ENCODE measurements around the gene ARHGAP6. TPM values are rescaled to one million over a fixed set of nuclear protein-coding genes. Genes with fewer than 3 reads are reported as not detected.

The ARHGAP6 gene
- total RNA-seq, 1 experiment from 2014 or later: 0.07 TPM

GRCh38 chrX:11640089-11640488 is 25.6 kb downstream of the ARHGAP6 start:
- Histone ChIP-seq H4K8ac (replicated peaks; ENCODE audit: insufficient read length, low read depth, low read length) (no peak overlapping the region), H3K4me2 (ENCODE audit: insufficient read depth, insufficient read length, low read length) (no peak overlapping the region), H2BK15ac (ENCODE audit: low read depth, low read length) (no peak overlapping the region), H2BK20ac (ENCODE audit: low read depth, low read length, poor library complexity, severe bottlenecking) (no peak overlapping the region), H3T11ph (ENCODE audit: low read length) (no peak overlapping the region), H2BK12ac (ENCODE audit: insufficient read length, low read depth, low read length) (no peak overlapping the region), H2BK5ac (ENCODE audit: insufficient read length, low read length) (no peak overlapping the region), H3K18ac (ENCODE audit: insufficient read length, low read depth, low read length) (no peak overlapping the region), H3K79me2 (ENCODE audit: insufficient read depth, low read length) (no peaks in the 10 kb centered on the region), H4K20me1 (ENCODE audit: control insufficient read depth, insufficient read depth, insufficient read length) (no peaks in the 10 kb centered on the region), H3K79me1 (ENCODE audit: insufficient read depth, low read depth, low read length, poor library complexity, severe bottlenecking) (no peaks in the 10 kb centered on the region), H2BK120ac (ENCODE audit: low read depth, low read length, poor library complexity, severe bottlenecking) (no peak overlapping the region), H4K91ac (ENCODE audit: insufficient read length, low read depth, low read length) (no peak overlapping the region), H3K9me3 (ENCODE audit: control insufficient read depth, low read depth, low read length) (no peaks in the 10 kb centered on the region), H3K56ac (ENCODE audit: insufficient read length, low read depth, low read length) (no peak overlapping the region), H3K27me3 (ENCODE audit: insufficient read depth, low read length) (no peaks in the 10 kb centered on the region), H3K9ac (ENCODE audit: extremely low read depth, insufficient read length, low read length) (no peak overlapping the region), H3K23ac (ENCODE audit: insufficient read length, low read depth, low read length) (no peak overlapping the region), H3K4me1 (ENCODE audit: insufficient read depth, low read length) (no peaks in the 10 kb centered on the region), H3K27ac (ENCODE audit: insufficient read length, low read depth, low read length) (no peak overlapping the region), H3K14ac (ENCODE audit: insufficient read depth, low read length) (no peak overlapping the region), H4K5ac (ENCODE audit: insufficient read length, low read depth, low read length) (no peak overlapping the region), H2AK5ac (ENCODE audit: insufficient read length, low read length) (no peak overlapping the region), H2AFZ (ENCODE audit: low read length) (no peak overlapping the region), H3K4ac (ENCODE audit: low read depth, low read length) (no peak overlapping the region), H3K23me2 (ENCODE audit: insufficient read length, low read depth, low read length, poor library complexity, severe bottlenecking) (no peaks in the 10 kb centered on the region)
- H3K27ac Mint-ChIP-seq: no peak overlapping the region
- no peaks in the 10 kb centered on the region for H3K4me1 Mint-ChIP-seq
- peaks cover 14% of the 10 kb centered on the region for H3K27me3 Mint-ChIP-seq (ENCODE audit: low read depth)
- H3K9me3 Mint-ChIP-seq: peaks cover 50 to 56% of the 10 kb centered on the region in 2 experiments
- H3K36me3 Mint-ChIP-seq (ENCODE audit: insufficient read depth in 1 of 3, low read depth in 3 of 3): no peaks in the 10 kb centered on the region
- DNase-seq: no peak
- no peak overlapping the region for H3K4me3 Mint-ChIP-seq
- WGBS (ENCODE audit: extremely low coverage, insufficient read length, low lambda C conversion rate): no CpG with 5 or more reads among the region's 4 CpGs
- no peak for TF ChIP-seq CTCF (conservative IDR thresholded peaks at IDR 0.05)

Data from H9 (cell line).